Measurements from ENCODE around the gene KCNE2.
"Not testable (repeated sequence)": the region's sequence is repeated elsewhere in the genome, so short reads cannot be mapped to it uniquely, and the experiment has no call there.

Gene KCNE2

DNA sequence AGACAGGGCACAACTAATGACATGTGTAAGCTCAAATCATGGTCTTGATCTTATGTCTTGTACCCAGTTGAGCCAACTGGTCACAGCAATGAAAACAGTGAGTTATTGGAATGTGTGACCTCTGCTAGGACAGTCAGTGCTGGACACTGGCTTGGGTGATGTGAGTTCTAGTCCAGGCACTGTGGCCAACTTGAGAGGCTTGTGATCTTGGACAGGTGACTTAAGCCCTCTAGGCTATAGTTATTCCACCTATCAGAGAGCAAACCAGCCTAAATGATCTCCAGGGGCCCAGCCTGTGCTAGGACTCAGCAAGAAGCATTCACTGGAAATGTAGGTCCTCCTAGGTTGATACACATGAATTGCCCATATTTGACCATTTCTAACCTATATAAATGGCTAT lies 1.1 kb downstream of the KCNE2 start:
- Histone ChIP-seq H3K36me3 (ENCODE audit: control insufficient read depth in 1 of 2, insufficient read depth in 2 of 2, low read length in 2 of 2) (no peaks in the 10 kb centered on the region), H3K27ac (ENCODE audit: low read depth, low read length) (no peak overlapping the region), H3K9me3 (ENCODE audit: control insufficient read depth in 1 of 2, low read length in 2 of 2) (no peaks in the 10 kb centered on the region), H3K4me1 (ENCODE audit: control insufficient read depth in 1 of 2, insufficient read depth in 2 of 2, low read length in 2 of 2) (peaks cover 4 to 6% of the 10 kb centered on the region in 2 donors), H3K27me3 (ENCODE audit: control insufficient read depth in 1 of 2, insufficient read depth in 2 of 2, low read length in 2 of 2) (no peaks in the 10 kb centered on the region), H3K4me3 (ENCODE audit: low read depth in 1 of 2, low read length in 2 of 2) (no peak overlapping the region), H3K9ac (ENCODE audit: low read depth in 1 of 2, low read length in 2 of 2) (no peak overlapping the region)

DNA sequence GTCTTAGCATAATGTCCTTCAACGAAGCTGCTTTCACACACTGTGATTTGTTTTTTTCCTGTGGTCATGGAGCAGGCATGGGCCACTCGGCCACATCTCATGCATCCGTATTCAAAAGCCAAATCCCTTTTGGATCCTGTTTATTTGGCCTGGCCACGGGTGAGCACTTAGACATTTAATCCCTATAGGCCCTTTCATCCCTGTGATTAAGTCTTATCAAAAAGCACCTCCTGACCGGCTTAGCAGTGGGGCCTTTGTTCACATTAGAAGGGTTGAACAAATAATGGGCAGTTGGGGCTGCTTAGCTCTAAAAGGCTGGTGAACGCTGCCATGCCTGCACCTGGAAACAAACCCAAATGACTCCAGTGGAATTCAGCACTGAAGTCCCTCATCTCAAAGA lies 2.0 kb downstream of the KCNE2 start:
- no peaks in the 10 kb centered on the region for H3K36me3 ChIP-seq (ENCODE audit: control insufficient read depth in 1 of 2, insufficient read depth in 2 of 2, low read length in 2 of 2)
- no peak overlapping the region for H3K27ac ChIP-seq (ENCODE audit: low read depth, low read length)
- H3K4me1 ChIP-seq (ENCODE audit: control insufficient read depth in 1 of 2, insufficient read depth in 2 of 2, low read length in 2 of 2): peaks cover 4 to 6% of the 10 kb centered on the region in 2 donors
- H3K9me3 ChIP-seq (ENCODE audit: control insufficient read depth in 1 of 2, low read length in 2 of 2): no peaks in the 10 kb centered on the region
- no peaks in the 10 kb centered on the region for H3K27me3 ChIP-seq (ENCODE audit: control insufficient read depth in 1 of 2, insufficient read depth in 2 of 2, low read length in 2 of 2)
- H3K4me3 ChIP-seq (ENCODE audit: low read depth in 1 of 2, low read length in 2 of 2): no peak overlapping the region
- H3K9ac ChIP-seq (ENCODE audit: low read depth in 1 of 2, low read length in 2 of 2): no peak overlapping the region

DNA sequence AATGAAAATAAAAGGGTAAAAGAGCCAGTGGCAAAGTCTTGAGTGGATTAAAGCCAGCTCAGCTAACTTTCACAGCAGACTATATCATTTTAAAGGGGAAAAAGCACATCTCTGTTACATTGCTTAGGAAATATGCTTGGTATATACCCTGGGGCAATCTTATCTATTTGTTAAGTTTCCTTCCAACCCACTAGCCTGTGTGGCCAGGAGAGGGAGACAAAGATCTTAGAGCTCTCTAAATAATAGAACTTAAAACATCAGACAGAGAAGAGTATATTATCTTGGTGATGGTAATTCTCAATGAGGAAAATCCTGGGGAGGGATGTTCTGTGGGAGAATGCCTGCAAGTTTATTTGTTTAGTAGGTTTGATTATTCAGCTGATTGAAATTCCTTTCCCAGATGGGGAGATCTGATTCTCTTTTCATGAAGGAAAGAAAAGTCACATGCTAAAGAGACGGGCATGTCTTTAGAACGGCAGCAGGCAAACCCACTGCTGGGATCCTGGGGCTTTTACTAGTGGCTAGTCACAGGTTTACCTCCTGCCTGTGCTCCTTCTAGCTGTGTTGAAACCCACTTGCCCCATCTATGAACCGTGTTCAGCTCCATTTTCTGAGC lies 3.6 kb downstream of the KCNE2 start:
- Histone ChIP-seq H3K36me3 (ENCODE audit: control insufficient read depth in 1 of 2, insufficient read depth in 2 of 2, low read length in 2 of 2) (no peaks in the 10 kb centered on the region), H3K9me3 (ENCODE audit: control insufficient read depth in 1 of 2, low read length in 2 of 2) (no peaks in the 10 kb centered on the region), H3K4me3 (ENCODE audit: low read depth in 1 of 2, low read length in 2 of 2) (no peak overlapping the region), H3K27me3 (ENCODE audit: control insufficient read depth in 1 of 2, insufficient read depth in 2 of 2, low read length in 2 of 2) (no peaks in the 10 kb centered on the region), H3K27ac (ENCODE audit: low read depth, low read length) (no peak overlapping the region), H3K4me1 (ENCODE audit: control insufficient read depth in 1 of 2, insufficient read depth in 2 of 2, low read length in 2 of 2) (no peaks in the 10 kb centered on the region), H3K9ac (ENCODE audit: low read depth in 1 of 2, low read length in 2 of 2) (no peak overlapping the region)

DNA sequence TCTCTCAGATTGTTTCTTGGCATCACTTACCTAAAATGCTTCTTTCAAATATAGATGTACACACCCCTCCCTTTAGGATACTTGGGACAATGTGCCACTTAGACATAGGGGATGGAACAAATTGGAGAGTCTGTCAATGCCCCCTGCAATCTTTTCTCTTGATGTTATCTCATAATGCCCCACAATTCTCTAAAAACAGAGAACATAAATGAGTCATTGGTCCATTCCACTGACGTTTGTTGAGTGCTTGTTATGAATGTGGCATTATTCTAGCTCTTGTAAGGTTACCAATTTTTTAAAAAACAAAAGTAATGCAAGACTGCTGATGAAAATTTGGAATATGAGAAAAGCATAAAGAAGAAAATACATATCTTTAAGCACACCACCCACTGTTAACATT lies 5.9 kb downstream of the KCNE2 start:
- Histone ChIP-seq H3K36me3 (ENCODE audit: control insufficient read depth in 1 of 2, insufficient read depth in 2 of 2, low read length in 2 of 2) (no peaks in the 10 kb centered on the region), H3K27me3 (ENCODE audit: control insufficient read depth in 1 of 2, insufficient read depth in 2 of 2, low read length in 2 of 2) (no peaks in the 10 kb centered on the region), H3K9me3 (ENCODE audit: control insufficient read depth in 1 of 2, low read length in 2 of 2) (no peaks in the 10 kb centered on the region), H3K9ac (ENCODE audit: low read depth in 1 of 2, low read length in 2 of 2) (no peak overlapping the region), H3K4me3 (ENCODE audit: low read depth in 1 of 2, low read length in 2 of 2) (no peak overlapping the region), H3K4me1 (ENCODE audit: control insufficient read depth in 1 of 2, insufficient read depth in 2 of 2, low read length in 2 of 2) (no peaks in the 10 kb centered on the region), H3K27ac (ENCODE audit: low read depth, low read length) (no peak overlapping the region)

DNA sequence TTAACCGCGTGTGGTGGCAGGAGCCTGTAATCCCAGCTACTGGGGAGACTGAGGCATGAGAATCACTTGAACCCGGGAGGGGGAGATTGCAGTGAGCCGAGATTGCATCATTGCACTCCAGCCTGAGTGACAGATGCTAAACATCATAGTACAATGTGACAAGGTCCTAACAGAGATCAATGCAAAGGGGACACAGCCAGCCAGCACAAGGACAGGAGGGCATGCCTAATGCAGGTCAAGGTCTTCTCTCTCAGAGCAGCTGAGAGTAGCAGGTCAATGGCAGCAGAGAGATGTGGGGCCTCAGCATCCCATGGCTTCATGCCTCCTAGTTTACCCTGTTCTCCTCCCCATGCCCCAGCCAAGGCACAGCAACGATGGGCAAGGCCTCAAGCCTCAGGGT lies 8.5 kb downstream of the KCNE2 start:
- Histone ChIP-seq H3K9me3 (ENCODE audit: control insufficient read depth in 1 of 2, low read length in 2 of 2) (no peaks in the 10 kb centered on the region), H3K4me3 (ENCODE audit: low read depth in 1 of 2, low read length in 2 of 2) (no peak overlapping the region), H3K9ac (ENCODE audit: low read depth in 1 of 2, low read length in 2 of 2) (no peak overlapping the region), H3K27ac (ENCODE audit: low read depth, low read length) (no peak overlapping the region), H3K4me1 (ENCODE audit: control insufficient read depth in 1 of 2, insufficient read depth in 2 of 2, low read length in 2 of 2) (no peaks in the 10 kb centered on the region), H3K27me3 (ENCODE audit: control insufficient read depth in 1 of 2, insufficient read depth in 2 of 2, low read length in 2 of 2) (no peaks in the 10 kb centered on the region), H3K36me3 (ENCODE audit: control insufficient read depth in 1 of 2, insufficient read depth in 2 of 2, low read length in 2 of 2) (no peaks in the 10 kb centered on the region)

DNA sequence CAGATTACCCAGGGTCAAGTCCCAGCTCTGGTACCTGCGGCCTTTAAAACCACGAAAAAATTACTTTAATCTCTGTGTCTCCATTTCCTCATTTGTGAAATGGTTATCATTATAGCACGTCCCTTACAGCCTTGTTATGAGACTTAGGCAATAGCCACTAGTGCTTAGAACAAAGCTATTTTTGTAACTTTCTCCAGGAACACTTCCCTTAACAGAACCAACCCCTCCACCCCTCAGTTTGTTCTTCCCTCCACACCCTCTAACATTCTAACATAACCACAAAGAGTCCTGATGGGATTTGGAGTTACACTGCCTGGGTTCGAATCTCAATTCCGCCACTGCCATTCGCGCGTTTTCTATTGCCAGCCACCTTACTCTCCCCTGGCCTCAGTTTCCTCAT lies 10.7 kb downstream of the KCNE2 start:
- H3K9ac ChIP-seq (ENCODE audit: low read depth in 1 of 2, low read length in 2 of 2); H3K9me3 ChIP-seq (ENCODE audit: control insufficient read depth in 1 of 2, low read length in 2 of 2); H3K4me3 ChIP-seq (ENCODE audit: low read depth in 1 of 2, low read length in 2 of 2); H3K36me3 ChIP-seq (ENCODE audit: control insufficient read depth in 1 of 2, insufficient read depth in 2 of 2, low read length in 2 of 2); H3K27me3 ChIP-seq (ENCODE audit: control insufficient read depth in 1 of 2, insufficient read depth in 2 of 2, low read length in 2 of 2); H3K4me1 ChIP-seq (ENCODE audit: control insufficient read depth in 1 of 2, insufficient read depth in 2 of 2, low read length in 2 of 2); H3K27ac ChIP-seq (ENCODE audit: low read depth, low read length): not testable (repeated sequence)

DNA sequence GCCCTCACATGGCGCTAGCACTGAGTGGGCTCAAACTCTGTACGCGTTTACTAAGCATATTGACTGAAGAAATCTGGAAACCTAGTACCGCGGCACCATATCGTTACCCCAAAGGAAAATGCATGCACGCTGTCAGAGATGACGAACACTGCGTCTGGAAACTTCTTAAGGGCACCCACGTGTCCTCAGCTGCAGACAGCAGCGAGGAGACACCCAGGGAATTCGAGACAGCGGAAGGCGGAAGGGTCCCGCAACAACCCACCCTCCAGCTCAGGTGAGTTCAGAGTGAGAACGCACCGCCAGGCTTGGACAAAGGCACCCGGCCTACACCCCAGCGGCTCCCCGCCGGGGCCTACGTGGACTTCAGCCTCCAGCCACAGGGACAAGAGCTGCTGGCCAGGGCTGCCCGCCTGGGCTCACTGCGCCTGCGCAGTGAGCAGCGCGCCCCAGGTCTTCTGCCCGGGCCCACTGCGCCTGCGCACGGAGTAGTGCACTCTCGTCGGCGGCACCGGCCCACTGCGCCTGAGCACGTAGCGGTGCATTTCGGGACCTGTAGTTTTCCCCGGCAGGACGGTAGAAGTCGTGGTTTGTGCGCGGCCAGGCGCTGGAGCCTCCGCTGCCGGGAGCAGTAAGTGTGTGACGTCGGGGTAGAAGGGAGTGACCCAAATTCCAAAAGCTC lies 11.3 kb downstream of the KCNE2 start, which contains the start of gene SMIM11:
SMIM11 (plus strand) TSS at position 568 of the 679 bp plus-strand sequence. CDS start 3,998 bp downstream, outside the sequence.
- not testable (repeated sequence) for H3K4me3 ChIP-seq (ENCODE audit: low read depth in 1 of 2, low read length in 2 of 2); H3K27me3 ChIP-seq (ENCODE audit: control insufficient read depth in 1 of 2, insufficient read depth in 2 of 2, low read length in 2 of 2); H3K4me1 ChIP-seq (ENCODE audit: control insufficient read depth in 1 of 2, insufficient read depth in 2 of 2, low read length in 2 of 2); H3K9ac ChIP-seq (ENCODE audit: low read depth in 1 of 2, low read length in 2 of 2); H3K9me3 ChIP-seq (ENCODE audit: control insufficient read depth in 1 of 2, low read length in 2 of 2); H3K36me3 ChIP-seq (ENCODE audit: control insufficient read depth in 1 of 2, insufficient read depth in 2 of 2, low read length in 2 of 2); H3K27ac ChIP-seq (ENCODE audit: low read depth, low read length)

DNA sequence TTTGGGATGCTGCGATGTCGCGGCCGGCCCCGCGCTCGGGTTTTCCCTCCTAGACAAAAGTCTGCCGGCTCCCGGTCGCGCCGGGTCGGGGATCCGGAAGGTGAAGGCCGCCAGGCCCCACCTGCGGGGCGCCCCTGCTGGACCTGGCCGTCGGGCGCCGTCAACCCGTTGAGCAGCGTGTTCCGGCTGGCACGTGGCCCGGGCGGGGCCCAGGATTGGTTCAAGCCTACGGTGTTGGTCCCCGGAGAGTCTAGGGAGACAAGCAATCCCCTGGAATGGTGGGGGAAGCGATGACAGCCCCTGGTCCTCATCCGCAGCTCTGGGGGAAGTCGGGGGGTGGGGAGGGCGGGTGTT lies 11.8 kb downstream of the KCNE2 start:
- not testable (repeated sequence) for H3K9me3 ChIP-seq (ENCODE audit: control insufficient read depth in 1 of 2, low read length in 2 of 2); H3K4me3 ChIP-seq (ENCODE audit: low read depth in 1 of 2, low read length in 2 of 2); H3K36me3 ChIP-seq (ENCODE audit: control insufficient read depth in 1 of 2, insufficient read depth in 2 of 2, low read length in 2 of 2); H3K27ac ChIP-seq (ENCODE audit: low read depth, low read length); H3K4me1 ChIP-seq (ENCODE audit: control insufficient read depth in 1 of 2, insufficient read depth in 2 of 2, low read length in 2 of 2); H3K9ac ChIP-seq (ENCODE audit: low read depth in 1 of 2, low read length in 2 of 2); H3K27me3 ChIP-seq (ENCODE audit: control insufficient read depth in 1 of 2, insufficient read depth in 2 of 2, low read length in 2 of 2)

DNA sequence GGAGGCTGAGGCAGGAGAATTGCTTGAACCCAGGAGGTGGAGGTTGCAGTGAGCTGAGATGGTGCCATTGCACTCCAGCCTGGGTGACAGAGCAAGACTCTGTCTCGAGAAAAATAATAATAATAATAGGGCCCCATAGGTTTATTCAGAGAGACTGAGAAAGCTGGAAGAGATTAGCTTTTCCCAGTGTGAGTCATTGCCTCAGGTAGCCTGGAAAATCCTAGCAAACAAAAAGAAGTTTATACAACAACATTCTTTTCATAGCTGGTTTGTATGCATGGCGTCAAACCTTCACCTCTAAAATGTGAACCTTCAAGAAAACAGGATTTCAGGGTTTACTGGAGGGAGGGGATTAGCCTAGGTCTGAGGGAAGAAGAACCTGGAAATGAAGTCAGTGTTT lies 19.3 kb downstream of the KCNE2 start:
- not testable (repeated sequence) for H3K27me3 ChIP-seq (ENCODE audit: control insufficient read depth in 1 of 2, insufficient read depth in 2 of 2, low read length in 2 of 2); H3K36me3 ChIP-seq (ENCODE audit: control insufficient read depth in 1 of 2, insufficient read depth in 2 of 2, low read length in 2 of 2); H3K4me1 ChIP-seq (ENCODE audit: control insufficient read depth in 1 of 2, insufficient read depth in 2 of 2, low read length in 2 of 2); H3K4me3 ChIP-seq (ENCODE audit: low read depth in 1 of 2, low read length in 2 of 2); H3K9me3 ChIP-seq (ENCODE audit: control insufficient read depth in 1 of 2, low read length in 2 of 2); H3K27ac ChIP-seq (ENCODE audit: low read depth, low read length); H3K9ac ChIP-seq (ENCODE audit: low read depth in 1 of 2, low read length in 2 of 2)

DNA sequence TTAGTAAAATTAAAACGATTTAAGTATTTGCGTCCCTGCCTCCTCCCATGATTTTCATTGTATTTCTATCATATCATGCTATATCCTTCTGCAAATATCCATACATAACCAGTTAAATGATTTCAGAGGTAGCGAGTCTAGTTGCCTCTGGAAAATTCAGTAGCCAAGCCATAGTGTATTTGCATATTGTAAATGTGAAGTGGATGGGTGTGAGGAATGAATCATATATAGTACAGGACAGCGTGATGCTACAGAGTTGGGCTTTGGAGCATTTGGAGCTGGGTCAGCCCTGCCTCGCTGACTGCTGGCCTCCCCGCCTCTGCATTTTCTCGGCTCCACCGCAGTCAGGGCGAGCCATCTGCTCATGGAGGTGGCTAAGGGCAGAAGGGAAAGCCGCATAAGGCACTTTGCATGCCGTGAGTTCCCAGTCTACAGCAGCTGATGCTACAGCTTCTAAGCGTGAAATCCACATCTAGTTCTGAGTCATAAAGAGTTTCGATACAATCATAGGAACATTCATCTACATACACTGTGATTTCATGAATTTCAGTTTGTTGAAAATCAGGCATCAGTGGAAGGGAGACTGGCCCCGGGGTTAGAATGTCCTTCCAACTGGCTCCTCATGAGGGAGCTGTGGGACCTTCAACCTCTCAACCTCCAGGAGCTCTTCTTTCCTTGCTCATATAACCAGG lies 20.1 kb downstream of the KCNE2 start:
- not testable (repeated sequence) for H3K4me3 ChIP-seq (ENCODE audit: low read depth in 1 of 2, low read length in 2 of 2); H3K36me3 ChIP-seq (ENCODE audit: control insufficient read depth in 1 of 2, insufficient read depth in 2 of 2, low read length in 2 of 2); H3K27ac ChIP-seq (ENCODE audit: low read depth, low read length); H3K9me3 ChIP-seq (ENCODE audit: control insufficient read depth in 1 of 2, low read length in 2 of 2); H3K9ac ChIP-seq (ENCODE audit: low read depth in 1 of 2, low read length in 2 of 2); H3K27me3 ChIP-seq (ENCODE audit: control insufficient read depth in 1 of 2, insufficient read depth in 2 of 2, low read length in 2 of 2); H3K4me1 ChIP-seq (ENCODE audit: control insufficient read depth in 1 of 2, insufficient read depth in 2 of 2, low read length in 2 of 2)
